Muscle of leg (tissue), 11 donors: ENCODE results near the gene TNFSF4. TPM values are rescaled to one million over a fixed set of nuclear protein-coding genes. Genes with fewer than 3 reads are reported as not detected.

Experiments used
- DNase-seq: peaks from one replicate; pipeline ENCODE4 v3.0.0; 2013
- H3K27ac ChIP-seq: one replicate; pipeline ENCODE4 v1.5.1; 2013; ENCODE audit warnings: mild to moderate bottlenecking, low read length, control low read depth
- H3K27me3 ChIP-seq: one replicate; pipeline ENCODE4 v1.6.1; 2013; ENCODE audit warnings: low read length; ENCODE audit not compliant: control insufficient read depth, insufficient read depth
- H3K36me3 ChIP-seq: one replicate; pipeline ENCODE4 v1.6.1; 2013; ENCODE audit warnings: low read length; ENCODE audit not compliant: control insufficient read depth, insufficient read depth
- H3K4me1 ChIP-seq: one replicate; pipeline ENCODE4 v1.6.1; 2013; ENCODE audit warnings: low read length; ENCODE audit not compliant: control insufficient read depth, insufficient read depth
- H3K4me3 ChIP-seq: one replicate; pipeline ENCODE4 v1.5.1; 2013; ENCODE audit warnings: low read length, control low read depth
- H3K9me3 ChIP-seq: replicated peaks from 2 replicates; pipeline ENCODE4 v1.6.1; 2013; ENCODE audit warnings: low read depth, low read length; ENCODE audit not compliant: control insufficient read depth
- WGBS: methylation state at CpG from one replicate; pipeline ENCODE4 v1.1.5; 2013; ENCODE audit warnings: missing lambda C conversion rate; ENCODE audit not compliant: insufficient coverage; 5-methylcytosine and 5-hydroxymethylcytosine counted together
- polyA plus RNA-seq, 8 donors: library from polyadenylated mRNA; unstranded; fragments of 120-200 nt; gene quantifications; one replicate each; pipeline versions ENCODE4 v1.2.1 to v1.2.3, GENCODE V29; 2013; ENCODE audit warnings: inconsistent platforms in 1 of 8, low replicate concordance in 1 of 8; ENCODE audit not compliant: insufficient read length in 8 of 8, insufficient read depth in 1 of 8
- total RNA-seq: library from RNA; stranded (reverse); fragments of 120-200 nt; gene quantifications from one replicate; pipeline ENCODE4 v1.2.4, GENCODE V29; 2013

TNFSF4 gene
- total and polyA plus RNA-seq, 9 donors, result 1.4 to 3.5 (median 2.5) TPM

- no peak overlapping the region for H3K4me3 ChIP-seq
- H3K9me3 ChIP-seq, result peaks cover 15% of the 10 kb centered on the region
- no peaks in the 10 kb centered on the region for H3K27me3 ChIP-seq
- DNase-seq, result no peak
- H3K36me3 ChIP-seq, result no peaks in the 10 kb centered on the region
- no peaks in the 10 kb centered on the region for H3K4me1 ChIP-seq
- no peak overlapping the region for H3K27ac ChIP-seq
- WGBS, result 46% methylated on average over 2 of the region's 2 CpGs
Measured at GRCh38 chr1:173148545-173148944, 58.6 kb downstream of the TNFSF4 start.

- Histone ChIP-seq H3K27ac (no peak overlapping the region), H3K4me1 (no peaks in the 10 kb centered on the region), H3K36me3 (no peaks in the 10 kb centered on the region), H3K4me3 (no peak overlapping the region), H3K27me3 (no peaks in the 10 kb centered on the region), H3K9me3 (peaks cover 2% of the 10 kb centered on the region)
- no peak for DNase-seq
- WGBS, result 100% methylated on average over 1 of the region's 2 CpGs
Measured at GRCh38 chr1:173140733-173141132, 66.4 kb downstream of the TNFSF4 start.

GRCh38 chr1:173139706-173140105 is 67.4 kb downstream of the TNFSF4 start:
- Histone ChIP-seq H3K4me3 (no peak overlapping the region), H3K27me3 (no peaks in the 10 kb centered on the region), H3K36me3 (no peaks in the 10 kb centered on the region), H3K9me3 (peaks cover 2% of the 10 kb centered on the region), H3K4me1 (no peaks in the 10 kb centered on the region), H3K27ac (no peak overlapping the region)
- WGBS, result no CpG with 5 or more reads among the region's 3 CpGs
- no peak for DNase-seq

- H3K27ac ChIP-seq, result no peak overlapping the region
- H3K36me3 ChIP-seq, result no peaks in the 10 kb centered on the region
- H3K4me3 ChIP-seq, result no peak overlapping the region
- H3K4me1 ChIP-seq, result no peaks in the 10 kb centered on the region
- H3K9me3 ChIP-seq, result peaks cover 2% of the 10 kb centered on the region
- no CpG with 5 or more reads among the region's 2 CpGs for WGBS
- no peaks in the 10 kb centered on the region for H3K27me3 ChIP-seq
- peak; percentile 19 for DNase-seq
Measured at GRCh38 chr1:173137107-173137706, 69.9 kb downstream of the TNFSF4 start.

GRCh38 chr1:173134800-173135199 is 72.3 kb downstream of the TNFSF4 start:
- no peak for DNase-seq
- Histone ChIP-seq H3K27me3 (no peaks in the 10 kb centered on the region), H3K9me3 (no peaks in the 10 kb centered on the region), H3K36me3 (no peaks in the 10 kb centered on the region), H3K27ac (no peak overlapping the region), H3K4me1 (no peaks in the 10 kb centered on the region), H3K4me3 (no peak overlapping the region)
- 58% methylated on average over 3 of the region's 5 CpGs for WGBS

GRCh38 chr1:173134029-173134428 is 73.1 kb downstream of the TNFSF4 start:
- 100% methylated on average over 1 of the region's 4 CpGs for WGBS
- H3K36me3 ChIP-seq, result no peaks in the 10 kb centered on the region
- no peak overlapping the region for H3K27ac ChIP-seq
- no peak overlapping the region for H3K4me3 ChIP-seq
- H3K9me3 ChIP-seq, result no peaks in the 10 kb centered on the region
- DNase-seq, result no peak
- no peaks in the 10 kb centered on the region for H3K27me3 ChIP-seq
- no peaks in the 10 kb centered on the region for H3K4me1 ChIP-seq

Other genes starting within 250 kb of the TNFSF4 start
- gene TNFSF18, start 156.4 kb downstream of the TNFSF4 start, total RNA-seq, result 0.18 TPM
- under 1 TPM in 7 of 8 donors, not detected in 1; 0.10 to 0.21 (median 0.14) TPM for gene TNFSF18, start 156.4 kb downstream of the TNFSF4 start, polyA plus RNA-seq